ENCODE results near the gene AKAP1. TPM values are rescaled to one million over a fixed set of nuclear protein-coding genes. Genes with fewer than 3 reads are reported as not detected.

Gene AKAP1
- total and polyA plus RNA-seq, 2 of the 8 experiments (the other 6 are each of a cell fraction or from before 2014, with no cell fraction given) = 120 to 156 TPM

DNA sequence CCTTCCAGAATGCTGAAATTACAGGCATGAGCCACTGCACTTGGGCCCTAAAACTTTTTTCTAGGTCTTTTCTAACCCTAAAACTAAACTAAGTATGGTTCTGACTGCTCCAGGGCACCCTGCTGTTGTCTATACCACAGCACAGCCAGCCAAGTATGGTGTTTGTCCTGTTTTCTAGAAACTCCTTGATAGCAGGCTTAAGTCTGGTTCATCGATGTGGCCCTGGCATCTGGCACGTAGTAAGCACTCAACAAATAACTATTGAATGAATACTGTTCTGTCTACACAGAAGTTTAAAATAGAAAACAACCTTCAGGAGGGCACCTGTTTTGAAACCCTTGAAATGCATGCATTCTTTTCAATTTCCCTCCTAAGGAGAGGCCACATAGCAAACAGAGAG is 44.5 kb upstream of the AKAP1 start:
- H3K4me1 ChIP-seq (replicated peaks in 1 of 4; ENCODE audit: control insufficient read depth in 3 of 4, insufficient read depth in 4 of 4, low read length in 3 of 4) = peaks cover 0 to 9% (median 4%) of the 10 kb centered on the region in 4 experiments; a peak in 3 of 7 replicates
- no peak overlapping the region for H2BK120ac ChIP-seq (replicated peaks; ENCODE audit: low read depth, low read length)
- H3K9ac ChIP-seq (replicated peaks in 1 of 4; ENCODE audit: extremely low read depth in 1 of 4, low read depth in 3 of 4, low read length in 3 of 4) = no peak overlapping the region
- H2BK20ac ChIP-seq (ENCODE audit: low read length) = no peak overlapping the region
- no peak overlapping the region for H3K4me3 ChIP-seq (ENCODE audit: extremely low read depth in 1 of 4, insufficient read depth in 2 of 4, low read depth in 3 of 4, low read length in 4 of 4)
- no peaks in the 10 kb centered on the region for H3K27me3 ChIP-seq (replicated peaks in 1 of 4; ENCODE audit: control insufficient read depth in 3 of 4, extremely low read depth in 1 of 4, insufficient read depth in 3 of 4, low read length in 3 of 4)
- H3K36me3 ChIP-seq (ENCODE audit: control insufficient read depth in 2 of 4, insufficient read depth in 4 of 4, low read length in 3 of 4) = no peaks in the 10 kb centered on the region
- no peak for DNase-seq (ENCODE audit: low read depth in 1 of 2, low spot score in 2 of 2)
- no peaks in the 10 kb centered on the region for H3K79me2 ChIP-seq (ENCODE audit: control insufficient read depth in 1 of 2, insufficient read depth in 2 of 2, low read length in 2 of 2)
- H3K56ac ChIP-seq (replicated peaks; ENCODE audit: insufficient read length, low read depth, low read length) = no peak overlapping the region
- no peak overlapping the region for H3K14ac ChIP-seq (ENCODE audit: insufficient read length)
- no peak overlapping the region for H2BK15ac ChIP-seq (ENCODE audit: low read length)
- WGBS, 2 experiments (ENCODE audit: extremely low coverage in 1 of 2, insufficient coverage in 1 of 2, insufficient read length in 1 of 2, insufficient replicate concordance in 2 of 2, low coverage in 1 of 2, low lambda C conversion rate in 2 of 2, missing lambda C conversion rate in 1 of 2) = 85% methylated on average over 2 of the region's 2 CpGs; no CpG with 5 or more reads in 1 of the 2 experiments
- no peaks in the 10 kb centered on the region for H3K79me1 ChIP-seq (ENCODE audit: low read depth, low read length)
- H3K4me2 ChIP-seq (ENCODE audit: insufficient read depth in 1 of 2, low read depth in 2 of 2, low read length in 2 of 2) = no peak overlapping the region
- CTCF ChIA-PET (ENCODE audit: partially characterized antibody) = interaction anchor here (0.9 kb wide), 1 partner anchor 9 kb away, joined by 3 read pairs; no protein-coding TSS in a partner anchor
- H3K23ac ChIP-seq (ENCODE audit: insufficient read length) = no peak overlapping the region
- 0 out of 2 replicates have a peak overlapping the region, but pooled peaks have one; percentile 22 for H2BK12ac ChIP-seq (ENCODE audit: low read depth, low read length)
- no peak overlapping the region for H4K8ac ChIP-seq (ENCODE audit: extremely low read depth, insufficient read depth, low read length)
- H3K27ac ChIP-seq (ENCODE audit: low read depth, low read length) = no peak overlapping the region
- H3K4ac ChIP-seq (replicated peaks; ENCODE audit: insufficient read length, low read depth, low read length) = no peak overlapping the region
- no peaks in the 10 kb centered on the region for H3K9me3 ChIP-seq (ENCODE audit: insufficient read depth in 2 of 2, low read depth in 1 of 2, low read length in 1 of 2)
- FAIRE-seq = no peak
- H3K23me2 ChIP-seq (ENCODE audit: low read depth, low read length) = no peaks in the 10 kb centered on the region
- H2BK5ac ChIP-seq (ENCODE audit: low read depth, low read length) = no peak overlapping the region
- no peak overlapping the region for H3K18ac ChIP-seq (ENCODE audit: extremely low read depth, low read length)
- no peak overlapping the region for H4K5ac ChIP-seq (ENCODE audit: insufficient read length, low read depth, low read length)
- H2AFZ ChIP-seq (ENCODE audit: low read length) = no peak overlapping the region
- H4K20me1 ChIP-seq (replicated peaks in 1 of 2; ENCODE audit: control insufficient read depth in 1 of 2, insufficient read depth in 2 of 2, low read length in 2 of 2) = no peaks in the 10 kb centered on the region
- H2AK5ac ChIP-seq (ENCODE audit: low read depth, low read length) = peak overlapping the region; percentile 53; the same call in 1 of the 2 replicates
- no peak overlapping the region for H4K91ac ChIP-seq (replicated peaks; ENCODE audit: insufficient read length, low read length)
- POLR2A ChIA-PET (ENCODE audit: partially characterized antibody) = no interaction called here
- no peak for TF ChIP-seq ATF3 (IDR thresholded peaks at IDR 0.05; ENCODE audit: insufficient read depth, low read depth, low read length)
- TF ChIP-seq KDM5A (IDR thresholded peaks at IDR 0.05; ENCODE audit: low read length) = no peak
- TF ChIP-seq RNF2 (IDR thresholded peaks at IDR 0.05; ENCODE audit: borderline replicate concordance, low read depth, low read length, missing control alignments, poor library complexity, severe bottlenecking) = no peak
- no peak for TF ChIP-seq FOSL1 (IDR thresholded peaks at IDR 0.05; ENCODE audit: insufficient read depth, low read depth, low read length)
- no peak for TF ChIP-seq JUN (IDR thresholded peaks at IDR 0.05; ENCODE audit: low read depth, low read length)
- TF ChIP-seq KDM4A (IDR thresholded peaks at IDR 0.05; ENCODE audit: low read depth, low read length, severe bottlenecking) = no peak
- no peak for TF ChIP-seq TCF12 (IDR thresholded peaks at IDR 0.05; ENCODE audit: low read depth, low read length)
- TF ChIP-seq USF2 (IDR thresholded peaks at IDR 0.05; ENCODE audit: low read length) = no peak
- TF ChIP-seq PHF8 (conservative IDR thresholded peaks at IDR 0.05; ENCODE audit: low read depth, low read length) = no peak
- no peak for TF ChIP-seq RAD21 (IDR thresholded peaks at IDR 0.05 in 1 of 2, conservative IDR thresholded peaks at IDR 0.05 in 1 of 2; ENCODE audit: low read depth in 2 of 2, low read length in 2 of 2)
- TF ChIP-seq POLR2A (IDR thresholded peaks at IDR 0.05; ENCODE audit: control extremely low read depth in 1 of 2, low read depth in 2 of 2, low read length in 2 of 2) = no peak
- no peak for TF ChIP-seq SP4 (IDR thresholded peaks at IDR 0.05; ENCODE audit: low read length)

Measured in H1 (cell line).